DOHH2 (cell line): ENCODE data around the gene ADM.

Source experiments
- H3F3A ChIP-seq: fragments of 200-600 bp; sonication (generic), shearing (Covaris generic); 2 replicates; pipeline ENCODE4 v1.6.0; 2016; ENCODE audit warnings: antibody characterized with exemption, mild to moderate bottlenecking; ENCODE audit not compliant: control insufficient read depth, insufficient read depth
- H3K27ac ChIP-seq: fragments of 200-600 bp; sonication (generic); 2 replicates; pipeline ENCODE4 v1.5.1; 2014; ENCODE audit warnings: low read depth, mild to moderate bottlenecking, low read length, moderate library complexity
- H3K27me3 ChIP-seq: fragments of 200-600 bp; sonication (generic); 2 replicates; pipeline ENCODE4 v1.6.1; 2014; ENCODE audit warnings: mild to moderate bottlenecking, low read length, mixed read lengths; ENCODE audit not compliant: control insufficient read depth
- H3K36me3 ChIP-seq: fragments of 200-600 bp; sonication (generic); 2 replicates; pipeline ENCODE4 v1.6.1; 2014; ENCODE audit warnings: mild to moderate bottlenecking, low read length, moderate library complexity, mixed read lengths; ENCODE audit not compliant: control insufficient read depth
- H3K4me1 ChIP-seq: fragments of 200-600 bp; sonication (generic); 2 replicates; pipeline ENCODE4 v1.6.1; 2014; ENCODE audit warnings: mild to moderate bottlenecking, low read length, mixed read lengths; ENCODE audit not compliant: control insufficient read depth
- H3K4me2 ChIP-seq: fragments of 200-600 bp; sonication (generic); 2 replicates; pipeline ENCODE4 v1.6.0; 2014; ENCODE audit warnings: mild to moderate bottlenecking, low read length, moderate library complexity
- H3K4me3 ChIP-seq: fragments of 200-600 bp; sonication (generic); 2 replicates; pipeline ENCODE4 v1.5.1; 2014; ENCODE audit warnings: mild to moderate bottlenecking, low read length, mixed read lengths
- H3K79me2 ChIP-seq: fragments of 200-600 bp; sonication (generic); 2 replicates; pipeline ENCODE4 v1.6.1; 2014; ENCODE audit warnings: mild to moderate bottlenecking, low read length, mixed read lengths; ENCODE audit not compliant: control insufficient read depth
- H3K9me2 ChIP-seq: fragments of 200-600 bp; sonication (generic); replicated peaks from 2 replicates; pipeline ENCODE4 v1.6.1; 2014; ENCODE audit warnings: mild to moderate bottlenecking, low read length, mixed read lengths; ENCODE audit not compliant: control insufficient read depth
- H3K9me3 ChIP-seq: fragments of 200-600 bp; sonication (generic); 2 replicates; pipeline ENCODE4 v1.6.1; 2014; ENCODE audit warnings: antibody characterized with exemption, low read length, mixed read lengths; ENCODE audit not compliant: control insufficient read depth, insufficient read depth
- H4K20me1 ChIP-seq: fragments of 200-600 bp; sonication (generic); 2 replicates; pipeline ENCODE4 v1.6.0; 2014; ENCODE audit warnings: low read depth, mild to moderate bottlenecking, antibody characterized with exemption, low read length, moderate library complexity; ENCODE audit not compliant: control insufficient read depth, insufficient read depth
- CTCF ChIP-seq: fragments of 200-600 bp; sonication (generic); IDR thresholded peaks from one replicate; pipeline ENCODE4 v1.5.1; 2014; ENCODE audit warnings: antibody characterized with exemption, mild to moderate bottlenecking, low read depth, low read length; ENCODE audit not compliant: poor library complexity, severe bottlenecking
- EZH2phosphoT487 ChIP-seq: fragments of 200-600 bp; sonication (generic); IDR thresholded peaks from 2 replicates; pipeline ENCODE4 v1.6.1; 2017; ENCODE audit warnings: borderline replicate concordance, mild to moderate bottlenecking, antibody characterized with exemption, low read length, moderate library complexity, mixed read lengths

ADM gene

DNA sequence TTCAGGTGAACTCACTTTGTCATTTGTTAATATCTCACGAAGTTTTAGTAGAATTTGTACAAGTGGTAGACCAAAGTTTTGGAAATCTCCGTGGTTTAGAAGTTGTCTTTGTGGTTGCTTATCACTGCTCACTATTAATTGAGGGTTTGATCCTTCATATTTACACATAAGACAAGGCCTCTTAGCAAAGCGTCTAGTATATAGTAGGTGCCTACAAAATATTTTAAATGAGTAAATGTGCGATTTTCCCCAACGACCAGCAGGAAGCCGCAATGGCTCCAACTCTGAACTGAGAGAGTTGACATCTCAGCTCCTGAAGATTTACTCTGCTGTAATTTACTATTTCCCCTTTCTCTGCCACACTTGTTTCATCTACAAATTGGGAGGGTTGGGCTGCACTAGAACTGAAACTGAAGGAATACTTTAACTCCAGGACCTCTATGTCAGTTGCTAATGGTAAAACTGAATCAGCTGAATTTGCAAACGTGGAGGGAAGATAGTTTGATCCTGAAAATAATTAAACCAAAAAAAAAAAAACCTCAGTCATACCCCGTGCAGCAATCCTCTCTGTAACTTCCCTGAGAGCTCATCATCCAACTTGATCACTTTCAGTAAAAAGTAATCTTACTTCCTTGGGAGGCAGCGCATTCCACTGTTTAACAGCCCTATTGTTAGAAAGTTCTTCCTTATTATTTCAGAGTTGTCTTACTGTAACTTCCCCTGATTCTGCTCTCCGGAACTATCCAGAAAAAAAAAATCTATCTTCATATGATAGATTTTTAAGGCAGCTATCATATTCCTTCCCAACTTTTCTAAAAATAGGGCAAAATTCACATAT, 9.6 kb upstream of the ADM start:
- Histone ChIP-seq H3K9me3 (no peaks in the 10 kb centered on the region), H3K27ac (no peak overlapping the region), H3K4me3 (peak overlapping the region; percentile 97), H3K27me3 (peaks cover 37% of the 10 kb centered on the region), H3K36me3 (no peaks in the 10 kb centered on the region), H3K4me1 (peaks cover 29% of the 10 kb centered on the region), H3K79me2 (peaks cover 5% of the 10 kb centered on the region; the same call in 1 of the 2 replicates), H4K20me1 (no peaks in the 10 kb centered on the region), H3F3A (peaks cover 6% of the 10 kb centered on the region; the same call in 1 of the 2 replicates), H3K4me2 (peak overlapping the region; percentile 100), H3K9me2 (no peaks in the 10 kb centered on the region)
- no peak for TF ChIP-seq CTCF
- no peak for TF ChIP-seq EZH2phosphoT487

GRCh38 chr11:10298342-10298741, 6.5 kb upstream of the ADM start:
- Histone ChIP-seq H3K4me1 (peaks cover 23% of the 10 kb centered on the region), H3K4me2 (no peak overlapping the region), H3K9me2 (no peaks in the 10 kb centered on the region), H3K36me3 (no peaks in the 10 kb centered on the region), H3K27ac (no peak overlapping the region), H3K4me3 (no peak overlapping the region), H3K9me3 (no peaks in the 10 kb centered on the region), H4K20me1 (no peaks in the 10 kb centered on the region), H3K79me2 (peaks cover 1% of the 10 kb centered on the region; the same call in 1 of the 2 replicates), H3K27me3 (peaks cover 61% of the 10 kb centered on the region), H3F3A (peaks cover 3% of the 10 kb centered on the region; the same call in 1 of the 2 replicates)
- TF ChIP-seq EZH2phosphoT487 (no peak), CTCF (no peak)

DNA sequence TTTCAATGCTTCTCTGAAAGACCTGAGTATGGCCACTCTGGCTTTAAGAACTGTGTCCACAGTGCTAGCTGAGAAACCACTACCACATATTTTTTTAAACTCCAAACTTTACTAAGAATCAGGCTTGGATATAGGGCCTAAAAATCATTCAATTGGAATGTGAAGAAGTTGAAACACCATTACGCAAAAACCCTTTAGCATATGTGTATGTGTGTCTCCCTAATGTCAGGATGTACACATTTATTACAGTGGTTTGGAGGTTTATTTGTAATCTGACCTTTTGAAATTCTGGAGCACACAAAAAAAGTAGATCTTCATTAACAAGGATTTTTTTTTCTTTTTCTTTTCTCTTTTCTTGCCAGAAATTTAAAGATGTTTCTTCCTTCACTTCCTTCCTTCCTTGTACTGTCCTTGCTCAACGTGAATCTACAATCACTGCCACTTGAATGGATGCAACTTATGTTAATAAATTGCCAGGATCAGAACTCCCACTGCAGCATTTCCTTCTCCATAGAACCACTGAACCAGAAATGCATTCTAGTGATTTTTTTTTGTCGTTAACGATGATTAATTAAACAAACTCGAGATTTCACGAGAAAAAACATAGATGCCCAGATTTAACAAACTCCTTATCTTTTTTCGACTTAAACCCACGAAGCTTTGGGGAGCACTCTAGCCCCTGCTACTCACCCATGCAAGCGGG, 3.1 kb upstream of the ADM start:
- no peak overlapping the region for H3K4me3 ChIP-seq
- no peaks in the 10 kb centered on the region for H4K20me1 ChIP-seq
- H3K27ac ChIP-seq: no peak overlapping the region
- peaks cover 70% of the 10 kb centered on the region for H3K27me3 ChIP-seq
- no peaks in the 10 kb centered on the region for H3K79me2 ChIP-seq
- TF ChIP-seq CTCF (no peak), EZH2phosphoT487 (no peak)
- peaks cover 3% of the 10 kb centered on the region; the same call in 1 of the 2 replicates for H3F3A ChIP-seq
- H3K9me3 ChIP-seq: no peaks in the 10 kb centered on the region
- peaks cover 43% of the 10 kb centered on the region for H3K4me1 ChIP-seq
- H3K9me2 ChIP-seq: no peaks in the 10 kb centered on the region
- no peaks in the 10 kb centered on the region for H3K36me3 ChIP-seq
- H3K4me2 ChIP-seq: no peak overlapping the region
